ENCODE results near the gene SCGN. TPM values are rescaled to one million over a fixed set of nuclear protein-coding genes. Genes with fewer than 3 reads are reported as not detected.

Gene SCGN
- total and polyA plus RNA-seq, 2 of the 4 experiments (the other 2 are of a cell fraction): not detected

DNA sequence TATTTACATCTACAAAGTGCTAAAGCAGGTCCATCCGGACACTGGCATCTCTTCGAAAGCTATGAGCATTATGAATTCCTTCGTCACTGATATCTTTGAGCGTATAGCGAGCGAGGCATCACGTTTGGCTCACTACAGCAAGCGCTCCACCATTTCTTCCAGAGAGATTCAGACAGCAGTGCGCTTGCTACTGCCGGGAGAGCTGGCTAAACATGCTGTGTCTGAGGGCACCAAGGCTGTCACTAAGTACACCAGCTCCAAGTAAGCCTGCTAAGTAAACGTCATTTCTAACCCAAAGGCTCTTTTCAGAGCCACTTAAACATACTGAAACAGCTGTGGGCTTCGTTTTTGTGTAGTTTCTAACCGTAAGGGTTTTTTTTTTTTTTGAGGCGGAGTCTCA, 75.0 kb downstream of the SCGN start:
- in situ Hi-C loops (cut with MboI; ENCODE audit: low sequenced_read_pairs): no loop called here
- H3K9me3 ChIP-seq (ENCODE audit: control insufficient read depth, insufficient read depth, low read length): no peaks in the 10 kb centered on the region; the same call in 1 of the 2 replicates
- no peak overlapping the region for H2BK120ac ChIP-seq (ENCODE audit: low read depth, low read length)
- H3K4ac ChIP-seq (ENCODE audit: low read depth, low read length): no peak overlapping the region
- no peak overlapping the region for H3K4me3 ChIP-seq (ENCODE audit: insufficient read depth, low read depth, low read length)
- no peak overlapping the region for H3K27ac ChIP-seq (ENCODE audit: insufficient read depth, low read length)
- H3K27me3 ChIP-seq (ENCODE audit: control insufficient read depth, insufficient read depth, low read length): no peaks in the 10 kb centered on the region
- no peak overlapping the region for H3K56ac ChIP-seq (ENCODE audit: extremely low read depth, insufficient read depth, low read length)
- no peak overlapping the region for H3K18ac ChIP-seq (ENCODE audit: low read depth, low read length)
- no peak overlapping the region for H2BK20ac ChIP-seq (ENCODE audit: low read depth, low read length)
- BruUV-seq (replicated peaks): no TSS peak
- POLR2A ChIA-PET (ENCODE audit: unreplicated experiment): no interaction called here
- no peak for TF ChIP-seq ELK1 (IDR thresholded peaks at IDR 0.05; ENCODE audit: borderline replicate concordance, low read depth, low read length)
- TF ChIP-seq RFX5 (IDR thresholded peaks at IDR 0.05; ENCODE audit: low read depth, low read length): no peak
- no peak for TF ChIP-seq MAZ (IDR thresholded peaks at IDR 0.05; ENCODE audit: borderline replicate concordance, low read depth, low read length)
- TF ChIP-seq NFE2L2 (IDR thresholded peaks at IDR 0.05; ENCODE audit: low read depth, low read length): no peak
- no peak for TF ChIP-seq SMC3 (IDR thresholded peaks at IDR 0.05; ENCODE audit: low read depth, low read length)
- TF ChIP-seq RCOR1 (IDR thresholded peaks at IDR 0.05; ENCODE audit: insufficient replicate concordance, low read length): no peak
- TF ChIP-seq POLR2A (IDR thresholded peaks at IDR 0.05; ENCODE audit: low read depth, low read length): no peak
- TF ChIP-seq BHLHE40 (IDR thresholded peaks at IDR 0.05; ENCODE audit: low read depth, low read length): no peak
- no peak for TF ChIP-seq FOS (IDR thresholded peaks at IDR 0.05; ENCODE audit: low read depth, low read length)
- TF ChIP-seq, protein P1, sequence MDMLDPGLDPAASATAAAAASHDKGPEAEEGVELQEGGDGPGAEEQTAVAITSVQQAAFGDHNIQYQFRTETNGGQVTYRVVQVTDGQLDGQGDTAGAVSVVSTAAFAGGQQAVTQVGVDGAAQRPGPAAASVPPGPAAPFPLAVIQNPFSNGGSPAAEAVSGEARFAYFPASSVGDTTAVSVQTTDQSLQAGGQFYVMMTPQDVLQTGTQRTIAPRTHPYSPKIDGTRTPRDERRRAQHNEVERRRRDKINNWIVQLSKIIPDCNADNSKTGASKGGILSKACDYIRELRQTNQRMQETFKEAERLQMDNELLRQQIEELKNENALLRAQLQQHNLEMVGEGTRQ (IDR thresholded peaks at IDR 0.05; ENCODE audit: low read depth, low read length): no peak
- no peak for TF ChIP-seq RAD21 (IDR thresholded peaks at IDR 0.05; ENCODE audit: low read length)
- no peak for TF ChIP-seq MAFK (IDR thresholded peaks at IDR 0.05; ENCODE audit: low read depth, low read length)
- no peak for TF ChIP-seq CTCF (conservative IDR thresholded peaks at IDR 0.05; ENCODE audit: low read depth, low read length)
- no peak for TF ChIP-seq MXI1 (IDR thresholded peaks at IDR 0.05; ENCODE audit: borderline replicate concordance, low read depth, low read length)
- TF ChIP-seq CHD1 (IDR thresholded peaks at IDR 0.05; ENCODE audit: low read depth, low read length): no peak
- no peak for TF ChIP-seq CEBPB (IDR thresholded peaks at IDR 0.05; ENCODE audit: low read depth, low read length)
- no peak overlapping the region for H2AFZ ChIP-seq (replicated peaks; ENCODE audit: low read length, poor library complexity)
- H2AK9ac ChIP-seq (replicated peaks; ENCODE audit: low read depth, low read length, poor library complexity): no peak overlapping the region
- ATAC-seq (ENCODE audit: low read depth): no peak
- dilution Hi-C loops (cut with HindIII; ENCODE audit: low sequenced_read_pairs, unreplicated experiment): no loop called here
- H3K9ac ChIP-seq (ENCODE audit: low read depth, low read length): no peak overlapping the region
- CTCF ChIA-PET: no interaction called here
- H3K4me1 ChIP-seq (ENCODE audit: control insufficient read depth, insufficient read depth, low read length): no peaks in the 10 kb centered on the region
- H4K8ac ChIP-seq (ENCODE audit: low read depth in 2 of 2, low read length in 2 of 2): no peak overlapping the region
- no peak overlapping the region for H3K4me2 ChIP-seq (ENCODE audit: low read depth, low read length)
- H3K9me1 ChIP-seq (ENCODE audit: insufficient read depth, low read length): no peaks in the 10 kb centered on the region
- no peaks in the 10 kb centered on the region for H3K79me1 ChIP-seq (ENCODE audit: low read depth in 1 of 2, low read length in 2 of 2)
- intact Hi-C loops (cut with micrococcal nuclease): no loop called here
- WGBS, 2 experiments (ENCODE audit: extremely low coverage in 2 of 2, insufficient read length in 1 of 2): 74% methylated on average over 8 of the region's 14 CpGs; no CpG with 5 or more reads in 1 of the 2 experiments
- H2BK5ac ChIP-seq (ENCODE audit: low read depth, low read length, poor library complexity, severe bottlenecking): no peak overlapping the region
- no peak overlapping the region for H3K23ac ChIP-seq (ENCODE audit: low read depth, low read length)
- no peak overlapping the region for H4K91ac ChIP-seq (ENCODE audit: insufficient read depth, low read depth, low read length)
- H2AK5ac ChIP-seq (ENCODE audit: low read depth, low read length): no peak overlapping the region
- no peaks in the 10 kb centered on the region for H3K36me3 ChIP-seq (ENCODE audit: control insufficient read depth, insufficient read depth, low read length)
- no peaks in the 10 kb centered on the region for H4K20me1 ChIP-seq (ENCODE audit: insufficient read depth, low read length)
- H2BK15ac ChIP-seq (ENCODE audit: low read depth, low read length): no peak overlapping the region
- no peak for DNase-seq
- H3K14ac ChIP-seq (replicated peaks; ENCODE audit: low read depth, low read length): no peak overlapping the region
- H4K5ac ChIP-seq (ENCODE audit: low read depth, low read length): no peak overlapping the region
